Ureter (tissue), 1 donor: ENCODE measurements around the gene CSNK1G3. TPM values are rescaled to one million over a fixed set of nuclear protein-coding genes. Genes with fewer than 3 reads are reported as not detected.
"Not testable (repeated sequence)": the region's sequence is repeated elsewhere in the genome, so short reads cannot be mapped to it uniquely, and the experiment has no call there.

Source experiments
- DNase-seq: peaks from one replicate; pipeline ENCODE4 v3.0.0-alpha.2; 2020; ENCODE audit warnings: low spot score
- total RNA-seq: library from RNA; stranded (reverse); gene quantifications from one replicate; pipeline ENCODE4 v1.2.4, GENCODE V29; 2023
- donor health status: DM: yes; HTN: yes; CAD: no.

CSNK1G3 gene
- 66.0 TPM for total RNA-seq

DNA sequence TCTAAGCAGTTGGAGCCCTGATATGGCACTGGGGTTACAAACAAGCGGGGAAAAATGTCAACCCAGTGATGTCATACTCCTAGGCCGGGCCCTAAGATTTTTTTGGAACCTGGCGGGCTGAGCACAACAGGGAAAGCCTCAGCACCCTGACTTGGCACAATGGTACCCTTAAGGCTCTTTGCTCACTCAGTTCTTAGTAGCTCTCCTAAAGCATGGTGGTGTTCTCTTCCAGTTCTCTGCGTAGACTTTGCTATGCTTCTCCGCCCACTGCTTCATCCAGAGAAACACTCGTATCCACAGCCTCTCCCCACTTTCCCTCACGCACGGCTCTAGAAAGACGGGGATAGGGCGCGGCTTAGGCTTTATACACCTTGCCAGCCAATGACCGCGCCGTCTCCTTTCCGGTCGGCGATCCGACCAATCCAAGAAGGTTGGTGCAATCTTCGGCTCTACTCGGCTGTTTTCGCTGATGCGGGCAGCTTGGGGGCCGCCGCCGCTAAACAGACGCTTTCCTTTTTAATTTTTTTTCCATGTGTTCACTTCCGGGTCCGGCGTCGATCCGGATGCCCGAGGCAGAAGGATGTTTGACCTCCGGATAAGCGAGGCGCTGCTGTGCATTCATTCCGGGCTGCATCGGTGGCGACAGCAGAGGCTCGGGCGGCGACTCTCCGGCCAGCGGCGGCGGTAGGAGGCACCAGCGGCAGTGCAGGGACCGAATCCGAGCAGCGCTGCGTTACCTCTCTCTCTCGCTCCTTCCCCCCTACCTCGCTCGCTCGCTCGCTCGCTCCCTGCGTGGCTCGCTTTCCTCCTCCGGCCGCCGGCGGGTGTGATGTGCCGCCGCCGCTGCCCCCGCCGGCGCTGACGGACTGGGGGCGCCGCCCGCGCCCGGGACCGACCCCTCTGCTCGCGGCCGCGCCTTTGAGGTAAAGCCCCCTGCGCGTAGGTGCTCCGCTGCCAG is at the start of gene CSNK1G3:
Gene CSNK1G3, plus strand, starts transcription at position 530 of the 958 bp plus-strand sequence. CDS start 33,487 bp downstream, outside the sequence.
- peak; percentile 98 for DNase-seq

DNA sequence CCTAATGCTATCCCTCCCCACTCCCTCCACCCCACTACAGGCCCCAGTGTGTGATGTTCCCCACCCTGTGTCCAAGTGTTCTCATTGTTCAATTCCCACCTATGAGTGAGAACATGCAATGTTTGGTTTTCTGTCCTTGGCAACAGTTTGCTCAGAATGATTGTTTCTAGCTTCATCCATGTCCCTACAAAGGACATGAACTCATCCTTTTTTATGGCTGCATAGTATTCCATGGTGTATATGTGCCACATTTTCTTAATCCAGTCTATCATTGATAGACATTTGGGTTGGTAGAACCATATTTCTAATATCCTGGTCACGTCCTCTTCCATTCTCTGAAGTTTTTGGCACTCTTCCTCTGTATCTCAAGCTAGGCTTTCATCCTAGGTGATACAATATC is 45.1 kb upstream of the CSNK1G3 start:
- DNase-seq: not testable (repeated sequence)

DNA sequence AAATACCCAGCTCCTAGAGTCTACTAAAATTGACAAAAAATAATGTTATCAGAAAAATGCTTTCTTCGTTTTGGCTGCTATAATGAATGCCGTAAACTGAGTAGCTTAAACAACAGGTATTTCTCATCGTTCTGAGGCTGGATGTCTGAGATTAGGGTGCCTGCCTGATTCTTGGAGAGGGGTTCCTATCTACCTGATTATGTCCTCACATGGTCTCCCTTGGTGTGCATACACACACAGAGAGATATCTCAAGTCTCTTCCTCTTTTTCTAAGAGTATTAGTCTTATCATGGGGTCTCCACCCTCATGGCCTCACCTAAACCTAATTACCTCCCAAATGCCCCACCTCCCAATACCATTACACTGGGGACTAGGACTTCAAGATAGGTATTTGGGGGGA is 40.6 kb upstream of the CSNK1G3 start:
- no peak for DNase-seq

DNA sequence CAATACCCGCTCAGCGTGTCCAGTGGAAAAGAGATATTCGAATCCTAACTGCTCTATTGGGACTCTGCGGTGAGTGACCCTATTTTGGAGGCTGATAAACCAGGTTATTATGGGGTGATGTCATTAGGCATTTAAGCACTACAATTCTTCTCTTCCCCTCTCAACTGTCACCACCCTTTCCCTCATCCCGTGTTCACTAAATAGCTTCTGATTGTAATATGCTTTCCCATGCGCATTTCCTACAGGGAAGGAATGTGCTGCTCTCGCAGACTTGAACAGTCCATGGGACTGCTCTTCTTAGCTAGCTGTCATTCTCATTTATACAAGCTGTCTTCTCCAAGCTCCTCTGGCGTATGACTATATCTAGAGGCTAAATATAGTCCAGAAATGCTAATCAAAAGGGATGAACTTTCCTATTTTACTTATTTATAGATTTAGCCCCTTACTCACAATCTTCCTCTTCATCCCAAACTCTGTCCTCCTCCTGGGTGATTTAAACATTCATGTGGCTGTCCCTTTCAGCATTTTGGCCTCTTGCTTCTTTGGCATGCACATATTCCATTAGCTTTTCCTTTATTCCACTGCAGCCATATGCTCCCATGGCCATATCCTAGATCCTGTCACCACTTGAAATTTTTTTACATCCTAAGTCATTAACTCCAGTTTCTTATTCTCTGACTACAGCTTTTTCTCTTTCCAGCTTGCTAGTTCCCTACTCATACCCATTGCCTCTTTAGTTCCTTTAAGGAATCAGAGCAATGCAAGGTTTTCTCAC is 39.6 kb upstream of the CSNK1G3 start:
- no peak for DNase-seq

DNA sequence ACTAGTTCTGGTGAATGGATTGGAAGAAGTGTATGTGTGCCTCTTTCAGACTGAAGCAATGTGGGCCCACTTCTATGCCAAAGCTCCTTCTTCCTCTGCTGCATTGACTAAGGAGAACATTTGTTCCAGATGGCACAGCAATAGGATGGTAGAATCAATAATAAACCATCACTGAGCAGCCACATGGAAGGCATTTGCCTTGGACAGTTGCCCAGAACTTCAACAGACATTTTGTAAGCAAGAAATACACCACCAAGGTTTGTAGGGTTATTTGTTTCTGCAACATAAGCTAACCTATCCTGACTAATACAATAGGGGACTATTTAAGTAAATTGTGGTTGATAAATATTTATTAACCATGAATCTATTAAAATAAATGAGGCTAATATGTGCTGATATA is 37.7 kb upstream of the CSNK1G3 start:
- no peak for DNase-seq

DNA sequence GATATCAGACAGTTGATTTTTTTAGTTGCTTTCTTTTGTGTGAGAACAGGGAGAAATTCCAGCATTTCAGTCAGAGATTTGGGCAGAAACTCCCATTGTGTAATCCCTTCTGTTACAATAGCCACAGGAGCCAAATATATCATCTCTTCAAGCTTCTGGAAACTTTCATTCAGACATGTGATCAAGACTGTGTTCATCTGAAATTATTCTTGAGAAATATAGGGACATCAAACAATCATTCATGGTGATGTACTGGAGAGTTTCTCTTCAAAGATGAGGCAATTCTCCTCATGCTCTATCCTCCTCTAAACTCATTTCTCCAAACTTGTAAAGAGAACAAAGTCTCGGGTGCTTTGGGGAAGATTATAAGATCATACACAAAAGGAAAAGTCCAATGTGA is 35.2 kb upstream of the CSNK1G3 start:
- DNase-seq: no peak

DNA sequence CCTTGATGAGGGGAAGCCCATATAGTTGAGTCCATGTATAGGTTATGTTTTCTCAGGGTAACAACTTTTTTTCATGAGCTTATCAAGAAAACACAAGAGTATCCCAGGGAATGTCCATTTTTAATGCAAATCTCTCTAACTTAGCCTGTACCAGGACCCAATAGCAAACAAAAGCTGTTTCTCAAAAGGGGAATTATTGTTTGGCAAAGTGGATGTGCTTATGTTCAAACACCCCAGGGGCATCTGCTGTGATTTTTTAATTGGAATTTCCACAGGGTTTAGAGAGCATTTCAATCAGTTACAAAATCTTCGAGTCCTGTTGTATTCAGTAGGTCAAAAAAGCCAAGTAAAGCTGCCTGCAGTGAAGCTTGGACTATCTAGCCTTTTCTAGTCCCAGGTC is 33.4 kb upstream of the CSNK1G3 start:
- DNase-seq: no peak

DNA sequence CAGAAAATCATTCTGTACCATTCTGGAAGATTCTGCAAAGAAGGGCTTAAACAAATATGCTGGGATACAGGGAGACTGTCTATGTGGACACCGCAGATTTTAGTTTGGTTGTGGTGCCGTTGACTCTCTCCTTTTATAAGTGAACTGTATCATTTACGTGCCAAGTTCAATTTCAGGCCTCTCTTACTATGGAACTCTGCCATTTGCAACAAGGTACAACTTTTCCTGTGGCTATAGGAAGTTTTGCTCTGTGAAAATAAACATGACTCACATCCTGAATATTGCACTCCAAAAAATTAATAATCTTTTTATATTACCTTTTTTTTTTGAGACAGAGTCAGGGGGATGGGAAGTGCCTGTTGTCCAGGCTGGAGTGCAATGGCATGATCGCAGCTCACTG is 29.7 kb upstream of the CSNK1G3 start:
- DNase-seq: no peak

DNA sequence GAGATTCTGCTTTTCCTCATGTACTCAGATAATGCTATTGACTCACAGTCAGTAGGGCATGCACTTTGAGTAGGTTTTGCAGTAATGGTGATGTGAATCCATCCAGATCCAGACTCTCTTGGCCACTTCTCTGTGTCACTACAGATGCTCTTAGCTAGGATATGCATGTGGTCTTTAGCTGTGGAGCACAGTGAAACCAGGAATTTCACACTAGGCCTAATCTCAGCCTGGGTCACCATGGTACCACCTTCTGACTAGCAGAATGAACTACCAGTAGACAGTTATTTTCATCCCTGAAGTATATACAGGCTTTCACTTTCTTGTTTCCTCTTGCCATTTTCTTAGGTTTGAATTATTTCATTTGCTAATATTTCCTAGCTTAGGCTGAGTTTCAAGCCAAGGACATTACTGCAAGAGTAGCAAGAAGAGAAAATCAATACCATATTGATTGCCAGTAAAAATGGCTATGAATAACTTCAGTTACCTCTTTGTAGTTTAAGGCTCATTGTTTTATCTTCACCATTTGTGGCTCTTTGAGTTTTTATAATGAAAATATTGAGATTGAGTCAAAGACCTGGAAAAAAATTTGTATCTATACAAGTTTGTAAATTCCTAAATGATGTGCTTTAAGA is 28.4 kb upstream of the CSNK1G3 start:
- no peak for DNase-seq

DNA sequence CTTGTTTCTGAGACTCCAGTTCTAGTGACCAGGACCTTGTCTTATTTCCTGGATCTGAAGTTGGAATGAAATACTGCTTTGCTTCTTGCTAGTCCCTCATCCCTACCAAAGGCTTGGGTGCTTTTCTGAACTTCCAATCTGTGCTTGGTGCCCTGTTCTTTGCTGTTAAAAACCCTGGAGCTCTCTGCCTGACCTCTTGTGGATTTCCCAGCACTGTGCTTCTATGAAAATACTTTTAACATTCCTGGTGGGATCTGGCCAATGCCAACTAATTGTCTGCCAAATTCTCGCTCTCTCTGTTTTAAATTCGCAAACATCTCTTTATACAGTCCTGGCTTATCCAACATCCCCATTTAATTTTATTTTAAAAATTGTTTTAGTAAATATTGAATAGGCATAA is 26.7 kb upstream of the CSNK1G3 start:
- DNase-seq: no peak

DNA sequence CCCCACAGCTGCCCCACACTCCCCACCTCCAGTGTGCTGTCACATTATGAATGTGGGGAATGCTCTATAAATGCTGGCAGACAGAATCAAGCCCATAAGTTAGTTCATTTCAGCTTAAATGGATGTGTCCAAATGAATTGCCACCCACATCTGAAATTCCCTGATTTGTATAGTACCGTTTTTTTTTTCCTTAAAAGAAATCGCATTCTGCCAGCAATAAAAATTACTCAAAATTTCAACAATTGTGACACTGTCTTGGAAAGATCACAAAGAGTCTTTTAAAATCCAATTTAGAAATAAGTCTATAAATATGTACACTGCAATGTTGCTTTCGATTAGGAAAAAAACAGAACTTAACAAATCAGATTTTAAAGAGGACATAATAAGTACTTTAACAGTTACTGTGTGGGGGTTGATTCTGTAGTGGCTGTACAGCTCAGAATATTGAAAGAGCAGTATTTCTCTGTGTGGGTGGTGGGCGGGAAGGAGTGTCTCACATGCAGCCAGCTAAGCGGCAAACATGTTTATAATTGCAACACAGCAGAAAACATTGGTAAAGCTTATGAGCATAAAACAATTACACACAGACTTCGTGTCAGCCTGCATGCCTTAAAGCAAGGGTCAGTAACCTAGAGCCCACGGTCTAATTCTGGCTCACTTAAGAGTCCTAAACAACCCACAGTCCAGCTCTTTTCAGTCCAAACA is 24.9 kb upstream of the CSNK1G3 start:
- no peak for DNase-seq

DNA sequence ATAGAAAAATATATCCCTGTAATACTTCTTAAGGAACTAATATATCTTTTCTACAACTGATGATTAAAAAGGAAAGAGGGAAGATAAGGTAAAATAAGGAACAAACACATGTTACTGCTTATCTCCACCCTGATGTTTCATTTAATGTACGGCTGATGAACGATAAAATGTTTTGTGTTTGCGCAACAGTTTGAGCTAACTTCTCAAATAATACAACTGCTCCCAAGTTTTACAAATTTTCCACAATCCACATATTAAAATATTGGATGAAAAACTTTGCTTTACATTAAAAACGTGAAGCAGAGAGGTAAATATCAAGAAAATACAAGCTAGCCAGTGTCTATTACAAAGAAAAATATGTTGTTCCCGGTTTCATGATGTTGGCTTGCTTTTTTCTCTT is 21.0 kb upstream of the CSNK1G3 start:
- no peak for DNase-seq

DNA sequence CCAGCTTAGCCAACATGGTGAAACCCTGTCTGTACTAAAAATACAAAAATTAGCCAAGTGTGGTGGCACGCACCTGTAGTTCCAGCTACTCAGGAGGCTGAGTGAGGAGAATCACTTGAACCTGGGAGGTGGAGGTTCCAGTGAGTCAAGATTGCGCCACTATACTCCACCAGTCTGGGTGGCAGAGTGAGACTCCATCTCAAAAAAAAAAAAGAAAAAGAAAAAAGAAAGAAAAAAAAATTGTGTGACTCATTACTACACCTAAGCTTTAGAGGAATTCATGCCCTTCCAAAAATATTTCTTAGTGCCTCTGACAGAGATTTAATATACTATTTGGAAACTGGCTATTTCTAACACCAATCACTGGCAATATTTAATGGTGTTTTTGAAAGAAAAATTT is 16.8 kb upstream of the CSNK1G3 start:
- DNase-seq: not testable (repeated sequence)

DNA sequence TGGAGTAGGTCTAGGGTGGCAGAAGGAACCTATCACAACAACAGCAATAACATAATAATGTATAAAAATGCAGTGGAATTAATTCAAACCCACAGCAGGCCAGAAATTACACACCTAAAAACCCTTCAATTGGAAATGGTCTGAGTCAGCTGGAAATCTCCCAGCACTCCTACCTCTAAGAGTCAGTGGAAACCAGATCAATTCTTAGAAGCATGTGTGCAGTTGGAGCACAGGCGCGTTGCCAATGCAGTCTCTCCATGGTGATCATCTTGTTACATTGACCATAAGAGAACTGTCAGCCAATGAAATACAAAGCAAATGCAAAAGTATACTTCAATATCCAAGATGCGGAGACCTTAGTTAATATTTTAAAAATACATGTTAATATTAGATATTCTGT is 15.1 kb upstream of the CSNK1G3 start:
- no peak for DNase-seq

DNA sequence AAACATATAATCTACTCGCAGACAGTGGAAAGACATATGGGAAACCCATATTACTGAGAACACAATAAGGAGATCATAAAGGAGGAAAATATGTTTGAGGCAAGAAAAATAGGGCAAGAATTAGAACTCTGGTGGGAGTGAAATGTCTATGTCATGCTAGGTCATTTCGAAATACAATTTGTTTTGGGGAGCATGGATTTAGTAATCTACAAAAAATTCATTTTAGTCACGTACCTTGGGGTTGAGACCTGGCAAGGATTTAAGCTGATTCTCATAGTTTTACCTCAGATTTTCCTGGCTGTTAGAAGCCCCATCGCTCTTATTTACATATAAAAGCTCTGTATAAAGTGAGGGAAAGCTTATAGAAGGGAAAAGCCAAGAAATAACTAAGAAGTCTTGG is 11.5 kb upstream of the CSNK1G3 start:
- no peak for DNase-seq

DNA sequence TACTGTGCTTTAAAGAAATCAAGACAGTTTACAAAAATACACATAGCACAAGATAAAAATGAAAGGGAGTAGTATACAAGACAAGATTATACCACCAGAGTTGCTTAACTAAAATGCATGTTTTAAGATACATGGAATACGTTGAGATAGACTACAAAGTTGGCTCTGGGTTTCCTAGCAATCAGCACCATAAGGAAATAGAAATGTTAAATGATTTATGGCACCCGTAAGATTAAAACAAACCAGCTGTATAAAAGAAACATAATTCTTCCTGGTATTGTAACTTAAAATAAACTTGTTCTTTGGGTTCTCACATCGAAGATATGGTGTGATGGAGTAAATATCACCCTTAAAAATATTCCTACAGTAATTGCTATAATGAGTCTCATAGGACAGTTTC is 9.9 kb upstream of the CSNK1G3 start:
- DNase-seq: no peak

DNA sequence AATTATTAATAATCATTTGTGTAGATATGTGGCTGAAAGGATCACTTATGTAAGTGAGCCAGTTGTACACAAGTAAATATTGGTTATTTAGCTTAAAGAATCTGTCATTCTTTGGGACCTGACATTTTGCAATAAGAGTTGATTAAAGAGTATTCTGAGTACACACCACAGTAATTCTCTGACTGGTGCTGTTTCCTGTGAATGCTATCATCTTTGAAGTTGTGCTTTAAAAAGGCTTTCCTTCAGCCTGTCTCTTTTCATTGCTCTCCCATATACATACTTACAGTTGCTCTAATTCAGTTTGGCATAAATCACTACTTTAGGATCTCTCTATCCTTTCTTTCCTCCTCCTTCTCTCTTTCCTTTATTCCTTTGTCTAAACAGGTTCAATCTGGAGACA is 8.7 kb upstream of the CSNK1G3 start:
- DNase-seq: no peak

DNA sequence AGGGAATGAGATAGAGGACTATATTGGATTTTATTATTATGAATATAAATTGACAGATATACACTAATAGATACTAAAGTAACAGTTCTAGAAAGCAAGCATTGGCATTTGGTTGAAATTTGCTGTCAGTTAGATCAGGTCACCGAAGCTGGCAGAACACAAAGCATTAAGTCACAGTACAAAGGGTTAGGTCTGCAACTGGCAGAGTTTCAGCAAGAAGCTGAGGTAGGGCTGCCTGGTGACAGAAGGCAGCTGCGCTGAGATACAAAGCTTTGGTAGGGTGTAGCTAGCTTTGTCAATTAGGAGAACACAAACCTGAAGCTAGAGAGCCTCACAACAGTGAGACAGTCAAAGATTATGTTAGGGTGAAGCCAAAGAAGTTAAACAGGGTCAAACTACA is 6.3 kb upstream of the CSNK1G3 start:
- no peak for DNase-seq

DNA sequence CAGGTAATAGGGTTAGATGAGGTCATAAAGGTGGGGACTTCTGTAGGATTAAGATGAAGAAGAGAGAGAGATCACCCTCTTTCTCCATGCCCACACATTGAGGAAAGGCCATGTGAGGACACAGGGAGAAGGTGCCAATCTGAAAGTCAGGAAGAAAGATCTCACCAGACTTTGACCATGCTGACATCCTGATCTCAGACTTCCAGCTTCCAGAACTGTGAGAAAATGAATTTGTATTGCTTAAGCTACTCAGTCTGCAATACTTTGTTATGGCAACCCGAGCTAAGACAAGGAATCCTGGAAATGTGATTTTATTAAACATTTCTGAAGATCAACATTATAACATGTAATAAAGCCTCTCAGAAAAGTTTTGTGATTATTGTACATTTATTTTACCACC is 3.5 kb upstream of the CSNK1G3 start:
- no peak for DNase-seq

DNA sequence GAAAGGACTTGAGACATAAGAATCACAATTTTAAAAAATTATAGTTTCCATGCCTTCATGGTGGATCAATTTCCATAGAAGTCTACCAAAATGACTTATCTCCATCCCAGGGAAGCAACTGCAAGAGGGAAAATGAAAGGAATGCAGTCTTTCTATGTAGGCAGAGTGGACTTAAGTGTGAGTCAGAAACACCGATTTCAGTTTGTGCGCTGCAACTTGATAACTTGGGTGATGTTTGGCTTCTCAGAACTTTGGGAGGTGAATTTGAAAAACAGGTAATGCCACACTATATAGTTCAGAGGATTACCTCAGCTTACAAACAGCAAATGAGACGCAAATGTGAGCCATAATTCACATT is 708 bp upstream of the CSNK1G3 start:
- DNase-seq: no peak

DNA sequence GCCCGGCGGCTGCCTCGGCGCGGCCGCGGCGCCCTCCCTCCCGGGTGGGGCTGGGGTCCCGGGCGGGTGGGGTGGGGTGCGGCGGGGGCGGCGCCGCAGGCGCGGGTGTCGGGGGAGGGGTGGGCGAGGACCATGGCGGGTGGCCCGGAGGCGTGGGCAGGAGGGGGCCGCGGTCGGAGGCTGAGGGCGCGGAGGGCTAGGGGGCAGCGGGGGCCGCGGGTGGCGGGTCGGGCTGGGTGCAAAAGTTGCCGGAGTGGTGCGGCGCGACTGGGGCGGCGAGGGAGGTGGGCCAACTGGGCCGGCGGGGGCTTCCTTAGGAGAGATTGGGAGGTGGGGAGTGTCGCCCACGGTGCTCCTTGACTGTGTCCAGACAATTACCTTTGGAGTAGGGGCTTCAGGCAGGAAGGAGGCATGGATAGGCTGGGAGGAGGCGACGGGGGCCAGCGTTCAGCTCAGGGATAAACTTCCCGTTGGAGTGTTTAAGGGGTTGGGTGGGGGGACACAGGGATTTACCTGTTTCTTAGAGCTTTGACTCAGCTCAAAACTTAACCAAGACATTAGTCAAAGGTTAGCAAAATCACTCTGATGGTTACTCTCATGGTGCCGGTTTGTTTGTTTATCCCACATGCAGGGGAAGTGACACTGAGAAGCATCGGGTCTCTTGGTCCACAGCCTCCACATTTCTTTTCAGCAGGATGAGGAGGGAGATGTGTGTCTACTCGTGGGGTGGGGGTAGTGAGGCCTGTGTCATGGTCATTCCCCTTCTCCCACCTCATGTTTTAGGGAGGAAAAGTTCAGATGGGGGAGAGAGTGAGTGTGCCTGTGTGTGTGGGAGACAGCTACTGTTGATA is 859 bp downstream of the CSNK1G3 start:
- peak; percentile 46 for DNase-seq
